ENCODE results near the gene KIRREL3.

KIRREL3 gene

DNA sequence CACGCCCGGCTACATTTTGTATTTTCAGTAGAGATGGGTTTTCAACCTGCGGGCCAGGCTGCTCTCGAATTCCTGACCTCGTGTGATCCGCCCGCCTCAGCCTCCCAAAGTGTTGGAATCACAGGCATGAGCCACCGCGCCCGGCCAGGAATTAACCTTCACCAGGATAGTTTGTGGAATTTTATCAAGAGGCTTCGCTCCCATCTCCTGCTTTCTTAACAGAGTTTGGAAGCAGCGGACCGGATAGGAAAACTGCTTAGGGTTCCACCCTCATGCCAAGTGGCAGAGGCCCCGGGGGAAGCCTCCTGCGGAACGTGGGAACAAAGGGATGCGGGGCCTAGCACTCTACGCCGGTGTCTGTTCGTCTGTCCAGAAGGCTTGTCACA lies 415.2 kb downstream of the KIRREL3 start:
- no peak for TF ChIP-seq CTCF (IDR thresholded peaks at IDR 0.05; ENCODE audit: low read depth, low read length, missing control alignments)
- DNase-seq (ENCODE audit: low read depth) = no peak
- H3K4me3 ChIP-seq (ENCODE audit: low read depth, low read length) = no peak overlapping the region

- H3K4me3 ChIP-seq (ENCODE audit: low read depth, low read length) = no peak overlapping the region
- TF ChIP-seq CTCF (IDR thresholded peaks at IDR 0.05; ENCODE audit: low read depth, low read length, missing control alignments) = no peak
- no peak for DNase-seq (ENCODE audit: low read depth)
These were observed 416.8 kb downstream of the KIRREL3 start for GRCh38 chr11:126583594-126584427.

GRCh38 chr11:126583101-126583500 lies 417.5 kb downstream of the KIRREL3 start:
- TF ChIP-seq CTCF (IDR thresholded peaks at IDR 0.05; ENCODE audit: low read depth, low read length, missing control alignments) = no peak
- no peak for DNase-seq (ENCODE audit: low read depth)
- H3K4me3 ChIP-seq (ENCODE audit: low read depth, low read length) = no peak overlapping the region

GRCh38 chr11:126581871-126582648 lies 418.5 kb downstream of the KIRREL3 start:
- no peak overlapping the region for H3K4me3 ChIP-seq (ENCODE audit: low read depth, low read length)

GRCh38 chr11:126578426-126578825 lies 422.1 kb downstream of the KIRREL3 start:
- no peak for TF ChIP-seq CTCF (IDR thresholded peaks at IDR 0.05; ENCODE audit: low read depth, low read length, missing control alignments)

More at GRCh38 chr11:126581871-126582648, 418.5 kb downstream of the KIRREL3 start:
- no peak for DNase-seq (ENCODE audit: low read depth)
- no peak for TF ChIP-seq CTCF (IDR thresholded peaks at IDR 0.05; ENCODE audit: low read depth, low read length, missing control alignments)

GRCh38 chr11:126578021-126578420 lies 422.5 kb downstream of the KIRREL3 start:
- no peak for DNase-seq (ENCODE audit: low read depth)
- no peak overlapping the region for H3K4me3 ChIP-seq (ENCODE audit: low read depth, low read length)
- TF ChIP-seq CTCF (IDR thresholded peaks at IDR 0.05; ENCODE audit: low read depth, low read length, missing control alignments) = no peak

More at GRCh38 chr11:126578426-126578825, 422.1 kb downstream of the KIRREL3 start:
- no peak overlapping the region for H3K4me3 ChIP-seq (ENCODE audit: low read depth, low read length)
- DNase-seq (ENCODE audit: low read depth) = no peak
